SK-N-SH treated with all-trans-retinoic acid at 6 μM for 48 hours (cell line): ENCODE measurements around the gene SKP1.
A peak's percentile ranks its signal among the peaks of the same experiment; 100 is the strongest.

ENCODE experiments used
- ATAC-seq: fragments of 200-7000 bp; cut with Tn5 transposase; 3 replicates; pipeline ENCODE4 v1.9.1; 2020; ENCODE audit warnings: mild to moderate bottlenecking, moderate library complexity
- ARNTL ChIP-seq: fragments of 450-650 bp; formaldehyde crosslinking; IDR thresholded peaks from 2 replicates; pipeline ENCODE4 v1.5.0; 2020; ENCODE audit warnings: low read depth, mild to moderate bottlenecking, moderate library complexity, borderline replicate concordance
- BACH2 ChIP-seq: fragments of 250-450 bp; sonication (Bioruptor Pico); IDR thresholded peaks from 2 replicates; pipeline ENCODE4 v1.9.0; 2021; ENCODE audit warnings: mild to moderate bottlenecking, borderline replicate concordance
- CSDC2 ChIP-seq: fragments of 250-450 bp; sonication (Bioruptor Pico); IDR thresholded peaks from 2 replicates; pipeline ENCODE4 v1.5.0; 2020; ENCODE audit warnings: mild to moderate bottlenecking, moderate library complexity
- ESRRG ChIP-seq: fragments of 250-450 bp; sonication (Bioruptor Pico); IDR thresholded peaks from 2 replicates; pipeline ENCODE4 v1.6.1; 2021; ENCODE audit warnings: mild to moderate bottlenecking
- GLIS3 ChIP-seq: fragments of 250-450 bp; sonication (Bioruptor Pico); IDR thresholded peaks from 2 replicates; pipeline ENCODE4 v1.5.0; 2020; ENCODE audit warnings: mild to moderate bottlenecking, moderate library complexity
- OSR1 ChIP-seq: fragments of 250-450 bp; sonication (Bioruptor Pico); IDR thresholded peaks from 2 replicates; pipeline ENCODE4 v1.8.0; 2022; ENCODE audit warnings: moderate library complexity, mild to moderate bottlenecking, inconsistent platforms
- PPARA ChIP-seq: fragments of 250-450 bp; sonication (Bioruptor Pico); IDR thresholded peaks from 2 replicates; pipeline ENCODE4 v1.5.0; 2020; ENCODE audit warnings: mild to moderate bottlenecking, borderline replicate concordance
- RARB ChIP-seq: fragments of 250-450 bp; sonication (Bioruptor Pico); IDR thresholded peaks from 2 replicates; pipeline ENCODE4 v1.8.0; 2021; ENCODE audit warnings: mild to moderate bottlenecking, moderate library complexity
- SNAI2 ChIP-seq: fragments of 250-450 bp; sonication (Bioruptor Pico); IDR thresholded peaks from 2 replicates; pipeline ENCODE4 v1.5.0; 2020; ENCODE audit warnings: mild to moderate bottlenecking, moderate library complexity
- TCF4 ChIP-seq: fragments of 250-450 bp; sonication (Bioruptor Pico); IDR thresholded peaks from 2 replicates; pipeline ENCODE4 v1.8.0; 2021; ENCODE audit warnings: mild to moderate bottlenecking, moderate library complexity, borderline replicate concordance
- ZFP3 ChIP-seq: fragments of 250-450 bp; sonication (Bioruptor Pico); IDR thresholded peaks from 2 replicates; pipeline ENCODE4 v1.5.0; 2020; ENCODE audit warnings: mild to moderate bottlenecking, moderate library complexity
- ZFP30 ChIP-seq: fragments of 450-650 bp; formaldehyde crosslinking; IDR thresholded peaks from 2 replicates; pipeline ENCODE4 v1.5.0; 2022; ENCODE audit warnings: mild to moderate bottlenecking, moderate library complexity
- ZNF70 ChIP-seq: fragments of 450-650 bp; formaldehyde crosslinking; IDR thresholded peaks from 2 replicates; pipeline ENCODE4 v1.5.0; 2020; ENCODE audit warnings: mild to moderate bottlenecking, moderate library complexity
- ZNF8 ChIP-seq: fragments of 450-650 bp; formaldehyde crosslinking; IDR thresholded peaks from 2 replicates; pipeline ENCODE4 v1.5.0; 2020; ENCODE audit warnings: mild to moderate bottlenecking, moderate library complexity
- TF ChIP-seq, protein P1 (sequence below): fragments of 250-450 bp; sonication (Bioruptor Pico); IDR thresholded peaks from 2 replicates; pipeline ENCODE4 v1.8.0; 2021; ENCODE audit warnings: low read depth, mild to moderate bottlenecking, moderate library complexity, borderline replicate concordance
- TF ChIP-seq, protein P2 (sequence below): fragments of 250-450 bp; sonication (Bioruptor Pico); IDR thresholded peaks from 2 replicates; pipeline ENCODE4 v1.5.1; 2020; ENCODE audit warnings: low read depth, mild to moderate bottlenecking, moderate library complexity
- TF ChIP-seq, protein P3 (sequence below): fragments of 250-450 bp; sonication (Bioruptor Pico); IDR thresholded peaks from 2 replicates; pipeline ENCODE4 v1.5.0; 2020; ENCODE audit warnings: mild to moderate bottlenecking, moderate library complexity
- TF ChIP-seq, protein P4 (sequence below): fragments of 250-450 bp; sonication (Bioruptor Pico); IDR thresholded peaks from 2 replicates; pipeline ENCODE4 v1.5.1; 2021; ENCODE audit warnings: mild to moderate bottlenecking, moderate library complexity

Gene SKP1

DNA sequence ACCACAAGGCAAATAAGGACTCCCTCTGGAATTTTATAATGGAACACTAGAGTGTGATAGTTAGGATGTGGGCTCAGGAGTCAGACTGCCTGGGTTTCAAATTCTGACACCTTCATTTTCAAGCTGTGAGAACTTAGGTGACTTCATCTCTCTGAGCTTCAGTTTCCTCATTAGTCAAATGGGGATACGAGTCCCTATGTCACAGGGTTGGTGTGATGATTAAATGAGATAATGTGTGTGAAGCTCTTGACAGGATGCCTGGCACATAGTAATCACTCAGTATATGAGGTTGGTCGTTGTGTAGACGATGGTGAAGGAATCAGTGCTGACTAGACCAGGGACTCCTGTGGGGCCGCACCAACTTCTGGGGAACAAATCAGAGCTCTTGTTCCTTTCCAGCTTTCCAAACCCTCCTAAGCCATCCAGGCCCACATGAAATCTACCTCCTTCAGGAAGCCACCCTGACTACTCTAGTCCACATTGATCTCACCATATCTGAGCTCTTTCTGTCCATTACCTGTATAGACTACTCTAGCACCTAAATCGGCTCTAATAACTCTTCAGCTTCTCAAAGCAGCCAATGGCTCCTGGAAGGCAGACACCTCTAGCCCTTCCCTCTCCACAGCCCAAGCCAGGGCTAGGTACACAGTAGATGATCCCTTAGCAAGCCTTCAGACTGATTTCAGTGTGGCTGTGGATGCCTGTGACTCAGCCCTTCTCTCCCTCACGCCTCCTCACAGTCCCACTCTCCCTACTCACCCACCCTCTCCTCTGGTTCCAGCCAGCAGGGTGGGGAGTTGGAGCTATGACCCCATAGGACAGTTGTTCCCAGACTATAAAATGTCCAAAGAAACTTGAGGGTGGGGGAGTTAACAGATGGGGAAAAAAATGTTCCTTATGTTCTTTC lies 64.8 kb downstream of the SKP1 start:
- ATAC-seq = no peak
- TF ChIP-seq ARNTL (CRISPR knock-in tag) = no peak
- TF ChIP-seq ESRRG (CRISPR knock-in tag) = no peak
- TF ChIP-seq, protein P1, sequence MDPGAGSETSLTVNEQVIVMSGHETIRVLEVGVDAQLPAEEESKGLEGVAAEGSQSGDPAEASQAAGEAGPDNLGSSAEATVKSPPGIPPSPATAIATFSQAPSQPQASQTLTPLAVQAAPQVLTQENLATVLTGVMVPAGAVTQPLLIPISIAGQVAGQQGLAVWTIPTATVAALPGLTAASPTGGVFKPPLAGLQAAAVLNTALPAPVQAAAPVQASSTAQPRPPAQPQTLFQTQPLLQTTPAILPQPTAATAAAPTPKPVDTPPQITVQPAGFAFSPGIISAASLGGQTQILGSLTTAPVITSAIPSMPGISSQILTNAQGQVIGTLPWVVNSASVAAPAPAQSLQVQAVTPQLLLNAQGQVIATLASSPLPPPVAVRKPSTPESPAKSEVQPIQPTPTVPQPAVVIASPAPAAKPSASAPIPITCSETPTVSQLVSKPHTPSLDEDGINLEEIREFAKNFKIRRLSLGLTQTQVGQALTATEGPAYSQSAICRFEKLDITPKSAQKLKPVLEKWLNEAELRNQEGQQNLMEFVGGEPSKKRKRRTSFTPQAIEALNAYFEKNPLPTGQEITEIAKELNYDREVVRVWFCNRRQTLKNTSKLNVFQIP = no peak
- no peak for TF ChIP-seq CSDC2 (CRISPR knock-in tag)
- TF ChIP-seq TCF4 (CRISPR knock-in tag) = no peak
- no peak for TF ChIP-seq ZFP30
- no peak for TF ChIP-seq ZNF70 (CRISPR knock-in tag)
- no peak for TF ChIP-seq SNAI2 (CRISPR knock-in tag)

DNA sequence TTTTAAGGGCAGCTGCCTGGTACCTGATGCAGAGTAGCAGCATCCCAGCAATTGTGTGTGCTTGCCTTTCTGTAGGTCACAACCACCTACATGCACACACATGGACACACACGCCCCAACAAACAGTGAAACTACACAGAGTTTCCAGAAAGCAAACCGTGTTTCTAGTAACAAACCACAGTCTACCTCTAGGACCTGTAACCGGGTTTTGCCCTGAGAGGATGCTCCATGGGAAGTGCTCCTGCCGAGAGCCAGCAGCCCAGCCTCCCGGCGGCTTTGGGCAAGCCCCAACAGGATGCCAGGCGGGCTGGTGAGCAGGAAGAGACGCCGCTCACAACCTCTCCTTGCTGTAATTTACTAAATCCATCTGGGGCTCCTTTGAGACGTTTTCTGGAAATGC lies 66.4 kb downstream of the SKP1 start:
- ATAC-seq = no peak
- TF ChIP-seq RARB (CRISPR knock-in tag) = no peak
- TF ChIP-seq ZFP3 = no peak
- TF ChIP-seq ESRRG (CRISPR knock-in tag) = no peak
- TF ChIP-seq, protein P1 = no peak

DNA sequence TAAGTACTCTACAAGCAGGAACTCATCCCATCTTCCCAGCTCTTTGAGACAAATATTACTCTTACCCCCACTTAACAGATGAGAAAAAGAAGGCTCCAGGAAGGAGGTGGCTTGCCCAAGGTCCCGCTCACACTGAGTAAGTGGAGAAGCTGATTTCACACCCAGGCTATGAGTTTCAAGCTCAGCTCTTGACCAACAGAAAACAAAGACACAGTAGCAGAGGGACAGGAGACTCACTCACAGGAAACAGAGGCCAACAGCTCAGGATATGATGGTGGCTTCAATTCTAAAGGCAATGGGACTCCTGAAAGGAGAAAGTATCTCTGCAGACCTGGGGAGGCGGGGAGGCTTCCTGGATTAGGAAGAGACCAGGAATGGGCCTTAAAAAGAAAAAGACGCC lies 69.0 kb downstream of the SKP1 start:
- ATAC-seq = no peak
- TF ChIP-seq BACH2 (no peak), OSR1 (CRISPR knock-in tag) (no peak), TCF4 (CRISPR knock-in tag) (no peak), PPARA (CRISPR knock-in tag) (no peak), CSDC2 (CRISPR knock-in tag) (no peak)
- TF ChIP-seq, protein P2, sequence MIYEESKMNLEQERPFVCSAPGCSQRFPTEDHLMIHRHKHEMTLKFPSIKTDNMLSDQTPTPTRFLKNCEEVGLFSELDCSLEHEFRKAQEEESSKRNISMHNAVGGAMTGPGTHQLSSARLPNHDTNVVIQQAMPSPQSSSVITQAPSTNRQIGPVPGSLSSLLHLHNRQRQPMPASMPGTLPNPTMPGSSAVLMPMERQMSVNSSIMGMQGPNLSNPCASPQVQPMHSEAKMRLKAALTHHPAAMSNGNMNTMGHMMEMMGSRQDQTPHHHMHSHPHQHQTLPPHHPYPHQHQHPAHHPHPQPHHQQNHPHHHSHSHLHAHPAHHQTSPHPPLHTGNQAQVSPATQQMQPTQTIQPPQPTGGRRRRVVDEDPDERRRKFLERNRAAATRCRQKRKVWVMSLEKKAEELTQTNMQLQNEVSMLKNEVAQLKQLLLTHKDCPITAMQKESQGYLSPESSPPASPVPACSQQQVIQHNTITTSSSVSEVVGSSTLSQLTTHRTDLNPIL (CRISPR knock-in tag) = no peak

DNA sequence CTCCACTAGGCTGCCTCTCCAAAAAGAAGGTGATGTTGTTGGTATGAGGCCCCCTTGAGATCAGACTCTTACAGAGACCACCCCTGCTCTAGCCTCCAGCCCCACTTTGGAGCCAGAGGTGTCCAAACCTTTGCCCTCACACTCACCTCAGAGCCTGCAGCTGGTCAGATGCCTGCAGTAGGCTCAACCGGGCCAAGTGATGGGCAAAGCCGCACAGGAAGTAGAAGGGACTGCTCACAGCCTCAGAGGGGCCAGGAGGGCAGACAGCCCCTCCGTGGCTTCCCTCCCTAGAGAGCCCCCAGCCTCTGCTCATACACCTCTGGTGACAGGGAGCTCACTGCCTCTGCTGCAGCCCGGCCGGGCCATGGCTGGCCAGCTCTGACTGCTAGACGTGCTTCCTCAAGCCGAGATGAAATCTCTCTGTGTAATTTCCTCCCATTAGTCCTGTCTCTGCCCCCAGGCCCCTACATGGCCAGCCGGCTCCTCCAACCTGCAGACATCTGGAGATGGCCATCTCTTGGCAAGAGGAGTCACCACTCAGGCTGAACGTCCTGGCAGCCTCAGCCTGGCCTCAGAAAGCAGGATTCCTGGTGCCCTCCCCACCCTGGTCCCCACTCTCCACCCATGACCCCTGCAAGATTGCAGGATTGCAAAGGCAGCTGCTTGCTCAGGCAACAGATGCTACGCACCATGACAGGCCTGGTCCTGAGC lies 69.6 kb downstream of the SKP1 start:
- TF ChIP-seq ARNTL (CRISPR knock-in tag) (0 out of 2 replicates have a peak, but pooled peaks have one; percentile 25), GLIS3 (CRISPR knock-in tag) (peak; percentile 53; the same call in 1 of the 2 replicates), ZNF8 (CRISPR knock-in tag) (peak; percentile 46), SNAI2 (CRISPR knock-in tag) (0 out of 2 replicates have a peak, but pooled peaks have one; percentile 40), OSR1 (CRISPR knock-in tag) (no peak), RARB (CRISPR knock-in tag) (no peak), TCF4 (CRISPR knock-in tag) (peak; percentile 98), ZFP30 (0 out of 2 replicates have a peak, but pooled peaks have one; percentile 18), ZNF70 (CRISPR knock-in tag) (peak; percentile 51; the same call in 1 of the 2 replicates), PPARA (CRISPR knock-in tag) (no peak), BACH2 (no peak)
- TF ChIP-seq, protein P2 (CRISPR knock-in tag) = no peak
- TF ChIP-seq, protein P1 = no peak
- TF ChIP-seq, protein P3, sequence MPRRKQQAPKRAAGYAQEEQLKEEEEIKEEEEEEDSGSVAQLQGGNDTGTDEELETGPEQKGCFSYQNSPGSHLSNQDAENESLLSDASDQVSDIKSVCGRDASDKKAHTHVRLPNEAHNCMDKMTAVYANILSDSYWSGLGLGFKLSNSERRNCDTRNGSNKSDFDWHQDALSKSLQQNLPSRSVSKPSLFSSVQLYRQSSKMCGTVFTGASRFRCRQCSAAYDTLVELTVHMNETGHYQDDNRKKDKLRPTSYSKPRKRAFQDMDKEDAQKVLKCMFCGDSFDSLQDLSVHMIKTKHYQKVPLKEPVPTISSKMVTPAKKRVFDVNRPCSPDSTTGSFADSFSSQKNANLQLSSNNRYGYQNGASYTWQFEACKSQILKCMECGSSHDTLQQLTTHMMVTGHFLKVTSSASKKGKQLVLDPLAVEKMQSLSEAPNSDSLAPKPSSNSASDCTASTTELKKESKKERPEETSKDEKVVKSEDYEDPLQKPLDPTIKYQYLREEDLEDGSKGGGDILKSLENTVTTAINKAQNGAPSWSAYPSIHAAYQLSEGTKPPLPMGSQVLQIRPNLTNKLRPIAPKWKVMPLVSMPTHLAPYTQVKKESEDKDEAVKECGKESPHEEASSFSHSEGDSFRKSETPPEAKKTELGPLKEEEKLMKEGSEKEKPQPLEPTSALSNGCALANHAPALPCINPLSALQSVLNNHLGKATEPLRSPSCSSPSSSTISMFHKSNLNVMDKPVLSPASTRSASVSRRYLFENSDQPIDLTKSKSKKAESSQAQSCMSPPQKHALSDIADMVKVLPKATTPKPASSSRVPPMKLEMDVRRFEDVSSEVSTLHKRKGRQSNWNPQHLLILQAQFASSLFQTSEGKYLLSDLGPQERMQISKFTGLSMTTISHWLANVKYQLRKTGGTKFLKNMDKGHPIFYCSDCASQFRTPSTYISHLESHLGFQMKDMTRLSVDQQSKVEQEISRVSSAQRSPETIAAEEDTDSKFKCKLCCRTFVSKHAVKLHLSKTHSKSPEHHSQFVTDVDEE = peak; percentile 94; the same call in 1 of the 2 replicates
- TF ChIP-seq, protein P4, sequence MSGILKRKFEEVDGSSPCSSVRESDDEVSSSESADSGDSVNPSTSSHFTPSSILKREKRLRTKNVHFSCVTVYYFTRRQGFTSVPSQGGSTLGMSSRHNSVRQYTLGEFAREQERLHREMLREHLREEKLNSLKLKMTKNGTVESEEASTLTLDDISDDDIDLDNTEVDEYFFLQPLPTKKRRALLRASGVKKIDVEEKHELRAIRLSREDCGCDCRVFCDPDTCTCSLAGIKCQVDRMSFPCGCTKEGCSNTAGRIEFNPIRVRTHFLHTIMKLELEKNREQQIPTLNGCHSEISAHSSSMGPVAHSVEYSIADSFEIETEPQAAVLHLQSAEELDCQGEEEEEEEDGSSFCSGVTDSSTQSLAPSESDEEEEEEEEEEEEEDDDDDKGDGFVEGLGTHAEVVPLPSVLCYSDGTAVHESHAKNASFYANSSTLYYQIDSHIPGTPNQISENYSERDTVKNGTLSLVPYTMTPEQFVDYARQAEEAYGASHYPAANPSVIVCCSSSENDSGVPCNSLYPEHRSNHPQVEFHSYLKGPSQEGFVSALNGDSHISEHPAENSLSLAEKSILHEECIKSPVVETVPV (CRISPR knock-in tag) = peak; percentile 41; the same call in 1 of the 2 replicates
- ATAC-seq = peak; percentile 68
